ENCODE measurements around the gene PSMA1. TPM values are rescaled to one million over a fixed set of nuclear protein-coding genes. Genes with fewer than 3 reads are reported as not detected.

PSMA1 gene
- total RNA-seq, result 136 and 187 TPM in 2 replicates

DNA sequence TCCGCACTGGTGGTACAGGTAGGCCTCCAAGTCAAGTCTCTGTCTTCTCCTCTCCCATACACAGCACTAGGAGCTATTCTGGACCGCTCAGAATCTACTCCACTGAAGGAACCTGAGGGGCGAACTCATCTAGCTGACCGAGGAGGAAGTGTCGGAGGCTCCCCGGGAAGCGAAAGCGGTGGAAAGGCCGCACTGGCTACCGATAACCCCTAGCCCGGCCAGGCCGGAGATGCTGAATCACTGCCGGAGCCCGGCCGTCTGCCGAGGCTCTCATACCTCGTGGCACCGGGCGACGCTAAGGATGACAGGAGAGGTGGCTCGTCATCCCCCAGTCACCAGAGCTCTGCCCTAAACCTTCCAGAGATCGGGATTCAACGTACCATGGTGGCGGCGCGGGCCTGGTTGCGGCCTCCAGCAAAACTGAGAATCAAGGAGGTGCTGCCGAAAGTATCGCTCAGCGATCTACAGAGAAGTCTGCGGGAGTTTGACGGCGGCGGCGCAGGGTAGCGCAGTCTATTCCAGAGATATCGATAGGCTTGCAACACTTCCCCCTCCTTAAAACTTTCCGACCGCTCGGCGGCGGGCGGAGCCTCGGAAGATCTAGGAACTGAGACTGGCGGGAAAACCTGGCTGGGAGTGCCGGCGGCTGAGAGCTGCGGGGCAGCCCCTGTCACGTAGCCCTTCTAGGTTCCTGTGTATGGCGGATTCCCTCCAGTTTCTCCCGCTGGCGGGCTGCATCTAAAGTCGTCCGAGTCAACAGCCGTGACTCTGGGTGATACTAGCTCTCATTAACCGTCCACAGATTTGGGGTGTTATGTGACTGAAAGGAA, at the start of gene PSMA1:
TSS of gene PSMA1 (minus strand) at position 470 of the 830 bp plus-strand sequence. CDS start at position 383, 87 bp downstream.

DNA sequence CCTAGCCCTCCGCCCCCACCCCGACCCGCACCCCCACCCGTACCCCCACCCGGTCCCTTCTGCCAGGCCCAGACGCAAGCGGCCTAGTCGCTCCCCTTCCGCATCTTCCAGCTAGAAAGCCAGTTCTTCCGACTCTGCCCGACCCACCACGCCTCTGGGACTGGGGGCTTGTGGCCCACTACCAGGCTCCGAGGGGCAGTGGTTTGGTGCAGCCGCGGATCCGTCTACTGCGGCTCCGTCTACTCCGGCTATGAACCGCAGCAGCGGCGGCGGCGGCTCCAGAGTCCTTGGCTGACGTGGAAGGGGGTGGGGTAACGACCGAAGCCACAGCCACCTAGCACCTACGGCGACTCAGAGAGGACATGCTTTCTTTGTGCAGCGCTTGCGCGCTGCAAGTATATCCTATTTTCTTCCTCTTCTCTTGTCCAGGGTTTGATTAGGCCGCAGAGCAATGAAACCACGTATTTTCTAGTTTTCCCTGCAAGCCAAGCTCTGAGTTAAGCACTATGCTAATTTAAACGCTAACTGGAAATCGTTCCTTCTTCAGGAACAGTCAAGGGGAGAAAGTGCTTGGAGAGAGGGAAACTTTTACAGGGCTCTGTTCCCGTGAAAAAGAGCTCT, 20.5 kb downstream of the PSMA1 start, which contains the start of gene COPB1:
TSS of gene COPB1 (minus strand) at position 252 of the 621 bp plus-strand sequence. CDS start 883 bp downstream, outside the sequence.

Other genes with a start within 250 kb of the PSMA1 start
- gene RRAS2, start 161.2 kb downstream of the PSMA1 start, total RNA-seq, result 37.5 and 44.6 TPM in 2 replicates
- 164 and 211 TPM in 2 replicates for gene COPB1, start 20.6 kb downstream of the PSMA1 start, total RNA-seq
- 1.2 and 15.0 TPM in 2 replicates for gene PDE3B, start 123.4 kb upstream of the PSMA1 start, total RNA-seq